HEK293 (cell line): Measurements from ENCODE around the gene FHIT.

ENCODE experiments used
- KLF1 ChIP-seq: fragments of 450-650 bp; formaldehyde crosslinking; IDR thresholded peaks from 2 replicates; pipeline ENCODE4 v1.5.1; 2016; ENCODE audit warnings: missing biosample characterization, missing genetic modification characterization
- SP2 ChIP-seq: fragments of 450-650 bp; formaldehyde crosslinking; IDR thresholded peaks from 2 replicates; pipeline ENCODE4 v1.5.1; 2016; ENCODE audit warnings: missing biosample characterization, missing genetic modification characterization
- ZFP3 ChIP-seq: fragments of 450-650 bp; formaldehyde crosslinking; IDR thresholded peaks from 2 replicates; pipeline ENCODE4 v1.5.1; 2016; ENCODE audit warnings: low read depth, missing biosample characterization, missing genetic modification characterization
- ZNF501 ChIP-seq: fragments of 450-650 bp; formaldehyde crosslinking; IDR thresholded peaks from 2 replicates; pipeline ENCODE4 v1.5.1; 2016; ENCODE audit warnings: missing biosample characterization, missing genetic modification characterization
- ZNF626 ChIP-seq: fragments of 450-650 bp; sonication (Bioruptor Pico); formaldehyde crosslinking; IDR thresholded peaks from 2 replicates; pipeline ENCODE4 v1.5.1; 2018; ENCODE audit warnings: missing biosample characterization, missing genetic modification characterization, inconsistent platforms
- ZNF677 ChIP-seq: fragments of 450-650 bp; IDR thresholded peaks from 2 replicates; pipeline ENCODE4 v1.5.0; 2018; ENCODE audit warnings: missing biosample characterization, mild to moderate bottlenecking, missing genetic modification characterization, moderate library complexity
- ZNF792 ChIP-seq: fragments of 450-650 bp; formaldehyde crosslinking; IDR thresholded peaks from 2 replicates; pipeline ENCODE4 v1.5.1; 2016; ENCODE audit warnings: missing biosample characterization, missing genetic modification characterization
- ZNF830 ChIP-seq: fragments of 450-650 bp; IDR thresholded peaks from 2 replicates; pipeline ENCODE4 v1.5.0; 2018; ENCODE audit warnings: missing biosample characterization, missing genetic modification characterization, low read depth, mild to moderate bottlenecking, moderate library complexity
- TF ChIP-seq, protein P1 (sequence below): fragments of 450-650 bp; formaldehyde crosslinking; IDR thresholded peaks from 2 replicates; pipeline ENCODE4 v1.5.1; 2016; ENCODE audit warnings: missing biosample characterization, missing genetic modification characterization
- TF ChIP-seq, protein P2 (sequence below): sonication (generic); formaldehyde crosslinking; IDR thresholded peaks from 2 replicates; pipeline ENCODE4 v1.8.1; 2022; ENCODE audit warnings: mild to moderate bottlenecking, moderate library complexity, missing genetic modification reagents
- TF ChIP-seq, protein P3 (sequence below): fragments of 450-650 bp; formaldehyde crosslinking; IDR thresholded peaks from 2 replicates; pipeline ENCODE4 v1.5.1; 2016; ENCODE audit warnings: missing biosample characterization, missing genetic modification characterization

- TF ChIP-seq, protein P1, sequence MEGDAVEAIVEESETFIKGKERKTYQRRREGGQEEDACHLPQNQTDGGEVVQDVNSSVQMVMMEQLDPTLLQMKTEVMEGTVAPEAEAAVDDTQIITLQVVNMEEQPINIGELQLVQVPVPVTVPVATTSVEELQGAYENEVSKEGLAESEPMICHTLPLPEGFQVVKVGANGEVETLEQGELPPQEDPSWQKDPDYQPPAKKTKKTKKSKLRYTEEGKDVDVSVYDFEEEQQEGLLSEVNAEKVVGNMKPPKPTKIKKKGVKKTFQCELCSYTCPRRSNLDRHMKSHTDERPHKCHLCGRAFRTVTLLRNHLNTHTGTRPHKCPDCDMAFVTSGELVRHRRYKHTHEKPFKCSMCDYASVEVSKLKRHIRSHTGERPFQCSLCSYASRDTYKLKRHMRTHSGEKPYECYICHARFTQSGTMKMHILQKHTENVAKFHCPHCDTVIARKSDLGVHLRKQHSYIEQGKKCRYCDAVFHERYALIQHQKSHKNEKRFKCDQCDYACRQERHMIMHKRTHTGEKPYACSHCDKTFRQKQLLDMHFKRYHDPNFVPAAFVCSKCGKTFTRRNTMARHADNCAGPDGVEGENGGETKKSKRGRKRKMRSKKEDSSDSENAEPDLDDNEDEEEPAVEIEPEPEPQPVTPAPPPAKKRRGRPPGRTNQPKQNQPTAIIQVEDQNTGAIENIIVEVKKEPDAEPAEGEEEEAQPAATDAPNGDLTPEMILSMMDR, result no peak
- TF ChIP-seq SP2 (tag by site-specific recombination), result no peak
- TF ChIP-seq ZNF626 (tag by site-specific recombination), result no peak
- TF ChIP-seq, protein P2, sequence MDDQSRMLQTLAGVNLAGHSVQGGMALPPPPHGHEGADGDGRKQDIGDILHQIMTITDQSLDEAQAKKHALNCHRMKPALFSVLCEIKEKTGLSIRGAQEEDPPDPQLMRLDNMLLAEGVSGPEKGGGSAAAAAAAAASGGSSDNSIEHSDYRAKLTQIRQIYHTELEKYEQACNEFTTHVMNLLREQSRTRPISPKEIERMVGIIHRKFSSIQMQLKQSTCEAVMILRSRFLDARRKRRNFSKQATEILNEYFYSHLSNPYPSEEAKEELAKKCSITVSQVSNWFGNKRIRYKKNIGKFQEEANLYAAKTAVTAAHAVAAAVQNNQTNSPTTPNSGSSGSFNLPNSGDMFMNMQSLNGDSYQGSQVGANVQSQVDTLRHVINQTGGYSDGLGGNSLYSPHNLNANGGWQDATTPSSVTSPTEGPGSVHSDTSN (CRISPR knock-in tag), result no peak
- TF ChIP-seq KLF1 (tag by site-specific recombination), result no peak
- TF ChIP-seq ZNF677 (tag by site-specific recombination), result no peak
- TF ChIP-seq ZNF830 (tag by site-specific recombination), result no peak
- TF ChIP-seq, protein P3, sequence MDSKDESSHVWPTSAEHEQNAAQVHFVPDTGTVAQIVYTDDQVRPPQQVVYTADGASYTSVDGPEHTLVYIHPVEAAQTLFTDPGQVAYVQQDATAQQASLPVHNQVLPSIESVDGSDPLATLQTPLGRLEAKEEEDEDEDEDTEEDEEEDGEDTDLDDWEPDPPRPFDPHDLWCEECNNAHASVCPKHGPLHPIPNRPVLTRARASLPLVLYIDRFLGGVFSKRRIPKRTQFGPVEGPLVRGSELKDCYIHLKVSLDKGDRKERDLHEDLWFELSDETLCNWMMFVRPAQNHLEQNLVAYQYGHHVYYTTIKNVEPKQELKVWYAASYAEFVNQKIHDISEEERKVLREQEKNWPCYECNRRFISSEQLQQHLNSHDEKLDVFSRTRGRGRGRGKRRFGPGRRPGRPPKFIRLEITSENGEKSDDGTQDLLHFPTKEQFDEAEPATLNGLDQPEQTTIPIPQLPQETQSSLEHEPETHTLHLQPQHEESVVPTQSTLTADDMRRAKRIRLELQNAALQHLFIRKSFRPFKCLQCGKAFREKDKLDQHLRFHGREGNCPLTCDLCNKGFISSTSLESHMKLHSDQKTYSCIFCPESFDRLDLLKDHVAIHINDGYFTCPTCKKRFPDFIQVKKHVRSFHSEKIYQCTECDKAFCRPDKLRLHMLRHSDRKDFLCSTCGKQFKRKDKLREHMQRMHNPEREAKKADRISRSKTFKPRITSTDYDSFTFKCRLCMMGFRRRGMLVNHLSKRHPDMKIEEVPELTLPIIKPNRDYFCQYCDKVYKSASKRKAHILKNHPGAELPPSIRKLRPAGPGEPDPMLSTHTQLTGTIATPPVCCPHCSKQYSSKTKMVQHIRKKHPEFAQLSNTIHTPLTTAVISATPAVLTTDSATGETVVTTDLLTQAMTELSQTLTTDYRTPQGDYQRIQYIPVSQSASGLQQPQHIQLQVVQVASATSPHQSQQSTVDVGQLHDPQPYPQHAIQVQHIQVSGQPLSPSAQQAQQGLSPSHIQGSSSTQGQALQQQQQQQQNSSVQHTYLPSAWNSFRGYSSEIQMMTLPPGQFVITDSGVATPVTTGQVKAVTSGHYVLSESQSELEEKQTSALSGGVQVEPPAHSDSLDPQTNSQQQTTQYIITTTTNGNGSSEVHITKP (tag by site-specific recombination), result no peak
- no peak for TF ChIP-seq ZNF501 (tag by site-specific recombination)
- TF ChIP-seq ZFP3 (tag by site-specific recombination), result no peak
- no peak for TF ChIP-seq ZNF792 (tag by site-specific recombination)
Observed at GRCh38 chr3:60240492-60240891, 1010.8 kb downstream of the FHIT start.
